Epidermal melanocyte (primary cell): Measurements from ENCODE around the gene UMODL1.
A peak's percentile ranks its signal among the peaks of the same experiment; 100 is the strongest.

Source experiments
- DNase-seq: peaks from one replicate; pipeline ENCODE4 v3.0.0; 2011; ENCODE audit warnings: low spot score; ENCODE audit not compliant: insufficient read length

The UMODL1 gene

DNA sequence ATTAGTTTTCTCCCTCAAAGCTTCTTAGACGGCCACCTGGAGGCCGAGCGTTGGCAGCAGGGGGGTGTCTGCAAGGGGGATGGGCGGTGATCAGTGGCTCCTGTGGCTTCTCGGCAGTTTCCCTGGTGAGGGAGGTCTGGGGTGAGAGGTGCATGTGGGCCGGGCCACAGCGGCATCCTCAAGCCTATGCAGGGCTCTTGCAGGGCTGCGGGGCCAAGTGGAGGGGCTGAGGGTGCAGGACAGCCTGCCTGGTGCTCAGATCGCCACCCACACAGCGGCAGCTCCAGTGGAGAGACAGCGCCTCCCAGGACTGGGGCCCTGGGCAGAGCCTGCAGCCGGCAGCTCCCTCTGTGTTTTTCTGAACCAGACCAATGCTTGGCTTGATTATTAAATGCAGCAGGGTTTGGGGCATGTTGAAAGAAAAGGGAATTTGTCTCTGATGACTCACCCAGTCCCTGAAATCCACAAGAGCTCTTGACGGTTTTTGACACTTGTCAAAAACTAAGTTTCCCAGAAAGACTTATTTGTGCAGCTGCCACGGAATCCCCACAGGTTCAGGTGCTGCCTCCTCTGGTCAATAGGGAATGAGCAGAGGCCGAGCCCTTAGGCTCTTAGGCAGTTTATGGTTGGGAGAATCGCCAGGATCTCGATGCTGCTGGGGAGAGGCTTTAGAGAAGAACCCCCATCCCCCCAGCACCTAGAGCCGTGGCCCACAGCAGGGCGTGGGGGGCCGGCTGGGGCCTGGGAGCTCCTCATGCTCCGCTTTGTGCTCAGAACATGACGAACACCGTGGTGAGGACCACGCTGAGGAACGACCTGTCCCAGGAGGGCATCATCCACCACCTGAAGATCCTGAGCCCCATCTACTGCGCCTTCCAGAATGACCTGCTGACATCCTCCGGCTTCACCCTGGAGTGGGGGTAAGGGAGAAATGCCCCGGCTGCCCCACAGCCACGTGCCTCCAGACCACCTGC, 54.7 kb downstream of the UMODL1 start:
- no peak for DNase-seq

DNA sequence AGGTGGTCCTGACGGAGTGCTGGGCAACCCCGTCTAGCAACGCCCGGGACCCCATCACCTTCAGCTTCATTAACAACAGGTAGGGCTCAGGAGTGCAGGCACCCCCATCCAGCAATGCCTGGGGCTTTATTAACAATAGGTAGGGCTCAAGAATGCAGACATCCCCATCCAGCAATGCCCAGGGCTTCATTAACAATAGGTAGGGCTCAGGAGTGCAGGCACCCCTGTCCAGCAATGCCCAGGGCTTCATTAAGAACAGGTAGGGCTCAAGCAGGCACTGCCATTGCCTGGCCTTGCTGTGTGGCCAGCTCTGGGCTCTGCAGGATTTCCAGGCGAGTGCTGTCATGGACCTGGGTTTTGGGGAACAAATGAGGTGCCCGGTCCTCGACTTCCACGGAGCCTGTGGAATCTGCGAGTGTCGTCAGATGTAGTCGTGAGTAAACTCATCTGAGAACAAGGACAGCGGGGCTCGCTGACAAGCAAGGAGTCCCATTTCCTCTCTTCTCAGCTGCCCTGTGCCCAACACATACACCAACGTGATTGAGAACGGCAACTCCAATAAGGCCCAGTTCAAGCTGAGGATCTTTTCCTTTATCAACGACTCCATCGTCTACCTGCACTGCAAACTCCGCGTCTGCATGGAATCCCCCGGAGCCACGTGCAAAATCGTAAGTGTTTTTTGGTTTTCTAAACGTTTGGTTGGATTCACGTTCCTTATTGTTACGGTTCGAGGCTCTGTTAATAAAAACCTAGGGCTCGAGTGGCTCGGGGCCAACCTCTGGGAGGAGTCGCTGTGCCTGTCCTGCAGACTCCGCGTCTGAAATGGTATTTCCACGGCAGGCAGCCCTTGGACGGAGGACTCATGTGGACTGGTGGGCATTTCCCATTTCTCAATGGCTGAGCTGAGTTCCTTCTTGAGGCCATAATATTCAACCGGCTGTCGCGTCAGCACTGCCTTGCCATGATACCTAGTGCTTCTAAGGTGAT, 56.3 kb downstream of the UMODL1 start:
- no peak for DNase-seq

DNA sequence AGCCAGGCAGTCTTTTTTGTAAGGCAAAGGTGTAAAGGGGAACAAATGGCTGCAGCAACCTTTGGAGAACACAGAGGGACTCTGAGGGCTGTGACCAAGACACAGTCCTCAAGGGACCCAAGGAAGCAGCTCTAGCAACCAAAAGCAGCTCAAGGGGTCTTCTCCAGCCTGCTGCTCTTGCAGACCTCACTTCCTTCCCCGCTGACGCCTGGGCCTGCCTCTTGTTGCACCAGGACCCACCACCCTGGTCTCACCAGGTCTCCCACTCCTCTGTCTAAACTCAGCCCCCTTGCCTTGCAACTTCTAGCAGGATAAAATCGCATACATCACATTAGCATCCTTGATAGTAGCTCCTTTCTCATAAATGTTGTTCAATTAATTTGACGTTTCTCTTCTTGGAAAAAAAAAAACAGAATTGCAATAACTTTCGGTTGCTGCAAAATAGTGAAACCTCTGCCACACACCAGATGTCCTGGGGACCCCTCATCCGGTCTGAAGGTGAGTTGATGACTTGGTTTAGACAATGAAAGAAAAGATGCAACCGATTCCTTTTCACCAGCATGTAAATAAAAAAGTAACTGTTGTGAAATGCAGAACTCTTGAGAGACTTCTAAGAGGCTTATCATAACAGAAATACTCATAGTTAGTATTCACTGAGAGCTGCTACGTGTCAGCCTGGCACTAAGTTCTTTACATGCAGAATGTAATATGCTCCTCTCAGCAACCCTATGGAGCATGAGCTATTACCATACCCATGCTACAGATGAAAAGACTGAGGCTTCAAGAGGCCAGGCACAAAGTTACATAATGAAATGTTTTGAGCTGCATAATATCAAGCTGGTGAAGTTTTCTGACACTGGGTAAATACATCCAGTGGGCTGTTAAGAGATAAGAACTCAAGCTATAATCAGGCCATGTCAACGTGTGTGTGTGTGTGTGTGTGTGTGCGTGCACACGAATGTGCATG, 58.5 kb downstream of the UMODL1 start:
- no peak for DNase-seq

DNA sequence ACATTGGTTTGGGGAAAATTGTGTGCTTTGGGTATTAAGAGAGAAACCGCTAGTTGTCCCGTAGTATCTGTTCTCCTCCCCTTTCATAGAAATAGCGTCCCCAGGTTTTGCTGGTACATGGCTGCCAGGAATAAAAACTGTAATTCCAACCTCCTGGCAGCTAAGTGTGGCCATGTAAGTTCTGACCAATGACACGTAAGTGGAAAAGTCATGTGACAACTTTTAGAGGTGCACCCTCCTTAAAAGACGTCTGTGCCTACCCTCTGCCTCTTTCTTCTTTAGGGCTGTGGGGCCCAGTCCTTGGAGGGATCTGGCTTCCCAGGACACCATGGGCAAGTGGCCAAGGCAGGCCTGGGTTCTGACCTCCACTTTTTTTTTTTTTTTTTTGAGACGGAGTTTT, 59.3 kb downstream of the UMODL1 start:
- no peak for DNase-seq

DNA sequence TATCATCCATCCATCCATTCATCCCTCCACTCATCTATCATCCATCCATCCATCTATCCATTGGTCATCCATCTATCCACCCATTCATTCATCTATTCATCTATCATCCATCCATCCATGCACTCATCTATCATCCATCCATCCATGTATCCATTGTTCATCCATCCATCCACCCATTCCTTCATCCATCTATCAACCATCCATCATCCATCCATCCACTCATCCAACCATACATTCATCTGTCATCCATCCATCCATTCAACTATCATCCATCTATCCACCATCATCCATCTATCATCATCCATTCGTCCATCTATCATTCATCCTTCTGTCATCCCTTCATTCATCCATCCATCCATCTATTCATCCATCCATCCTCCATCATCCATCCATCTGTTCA, 61.1 kb downstream of the UMODL1 start:
- no peak for DNase-seq

DNA sequence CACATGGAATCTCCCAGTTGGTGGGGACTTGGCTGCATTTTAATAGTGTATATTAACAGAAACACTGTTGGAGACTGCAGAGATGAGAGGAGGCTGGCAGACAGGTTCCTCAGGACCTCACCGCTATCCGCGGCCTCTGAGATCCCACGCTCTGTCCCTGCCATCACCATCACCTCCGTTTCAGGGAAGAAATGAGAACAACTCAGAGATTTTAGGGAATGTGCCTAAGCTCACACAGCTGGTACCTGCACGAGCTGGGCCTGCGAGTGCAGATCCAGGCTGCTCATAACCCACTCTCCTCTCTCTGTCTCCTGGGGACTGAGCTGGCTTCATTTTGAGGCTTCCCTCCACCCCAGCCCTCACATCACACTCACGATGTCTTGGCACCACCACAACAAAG, 62.0 kb downstream of the UMODL1 start:
- no peak for DNase-seq

DNA sequence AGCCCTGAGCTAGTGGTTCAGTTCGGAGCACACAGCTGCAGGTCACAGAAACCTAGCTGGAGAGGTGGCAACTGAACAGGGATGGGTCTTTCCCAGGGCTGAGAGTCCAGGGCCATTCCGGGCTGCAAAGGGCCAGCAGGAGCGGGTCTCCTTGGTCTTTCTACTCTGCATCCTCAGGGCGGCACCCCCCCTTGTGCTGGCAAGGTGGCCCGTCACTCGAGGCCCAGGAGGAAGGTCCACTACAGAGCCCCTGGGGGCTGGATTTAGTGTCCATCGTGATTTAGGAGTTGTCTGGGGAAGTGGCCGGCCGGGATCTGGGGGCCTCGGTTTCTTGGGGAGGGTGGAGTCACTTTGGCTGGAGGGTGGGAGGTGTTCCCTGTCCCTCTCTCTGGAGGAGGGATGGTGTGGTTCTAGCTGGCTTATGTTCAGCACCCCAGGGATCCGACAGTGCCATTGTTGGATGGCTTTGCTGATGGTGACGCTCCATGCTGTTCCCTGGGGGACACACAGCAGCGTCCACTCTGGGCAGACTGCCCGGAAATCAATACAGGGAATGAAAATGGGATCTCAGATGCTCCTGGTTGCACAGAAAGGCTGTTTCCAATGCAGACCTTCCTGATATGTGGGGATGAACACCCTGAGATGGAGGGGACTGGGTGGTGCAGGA, 64.4 kb downstream of the UMODL1 start:
- DNase-seq: no peak

DNA sequence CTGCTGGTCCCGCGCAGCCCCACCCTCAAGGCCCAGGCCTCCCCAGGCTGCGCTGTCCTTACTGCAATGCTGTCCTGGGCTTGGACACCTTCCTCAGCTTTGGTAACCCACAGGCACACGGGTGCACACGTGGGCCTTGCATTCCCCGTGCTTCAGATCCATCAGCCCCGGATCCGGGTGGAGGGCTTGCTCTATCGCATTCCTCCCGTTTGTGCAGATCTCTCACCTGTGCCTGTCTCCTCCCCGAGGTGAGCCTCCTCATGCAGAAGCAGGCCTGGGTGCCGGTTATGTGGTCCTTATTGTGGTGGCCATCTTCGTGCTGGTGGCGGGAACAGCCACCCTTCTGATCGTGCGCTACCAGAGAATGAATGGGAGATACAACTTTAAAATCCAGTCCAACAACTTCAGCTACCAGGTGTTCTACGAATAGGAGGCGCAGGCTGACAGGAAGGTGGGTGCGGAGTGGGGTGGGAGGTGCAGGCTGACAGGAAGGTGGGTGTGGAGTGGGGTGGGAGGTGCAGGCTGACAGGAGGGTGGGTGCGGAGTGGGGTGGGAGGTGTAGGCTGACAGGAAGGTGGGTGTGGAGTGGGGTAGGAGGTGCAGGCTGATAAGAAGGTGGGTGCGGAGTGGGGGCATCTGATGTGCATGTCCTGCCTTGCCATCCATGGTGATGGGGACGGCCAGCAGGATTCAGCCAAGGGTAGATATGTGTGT, 66.2 kb downstream of the UMODL1 start:
- no peak for DNase-seq

DNA sequence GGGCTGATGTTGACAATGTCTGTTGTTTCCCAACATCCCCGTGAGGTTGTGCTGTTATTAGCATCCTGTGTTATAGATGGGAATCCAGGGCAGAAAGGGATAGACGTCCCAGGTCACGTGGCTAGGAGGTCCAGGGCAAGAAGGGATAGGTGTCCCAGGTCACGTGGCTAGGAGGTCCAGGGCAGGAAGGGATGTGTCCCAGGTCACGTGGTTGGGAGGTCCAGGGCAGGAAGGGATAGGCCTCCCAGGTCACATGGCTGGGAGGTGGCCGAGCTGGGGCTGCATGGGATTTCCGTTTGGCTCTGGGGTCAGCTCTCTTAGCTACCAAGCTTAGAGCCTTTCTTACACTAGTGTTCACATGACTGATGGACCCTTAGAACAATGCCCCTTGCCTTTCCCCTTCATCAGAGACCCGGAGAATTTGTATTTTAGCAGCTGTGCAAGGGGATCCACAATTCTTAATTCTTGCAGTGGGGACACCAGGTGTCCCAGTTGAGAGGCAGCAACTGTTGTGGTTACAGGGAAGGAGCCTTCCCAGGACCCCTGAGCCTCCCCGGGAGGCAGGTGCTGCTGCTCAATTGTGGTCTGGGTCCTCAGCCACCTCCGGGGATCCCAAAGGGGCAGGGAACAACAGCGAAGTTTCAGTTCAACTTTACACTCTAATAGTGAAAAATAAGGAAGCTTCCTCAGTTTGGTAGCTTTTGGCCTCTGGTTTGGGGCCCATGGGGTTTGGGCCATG, 69.2 kb downstream of the UMODL1 start:
- DNase-seq: no peak

DNA sequence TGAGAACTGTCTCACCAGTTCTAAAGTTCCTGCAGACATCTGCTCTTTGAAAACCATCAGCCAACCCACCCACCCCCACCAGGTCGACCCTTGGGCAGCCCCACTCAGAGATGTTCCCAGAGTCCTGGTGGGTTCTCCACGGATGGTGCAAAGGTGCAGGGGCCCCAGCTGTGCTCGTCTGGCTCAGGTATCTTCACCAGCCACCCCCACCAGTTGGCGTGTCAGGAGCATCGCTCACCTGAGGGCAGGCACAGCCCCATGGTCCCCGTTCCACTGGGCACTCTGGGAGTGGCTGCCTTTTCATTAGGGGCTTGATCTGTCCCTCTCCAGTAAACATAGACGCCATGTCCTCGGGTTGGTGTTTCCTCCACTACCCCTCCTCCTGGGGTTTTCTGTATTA, 70.5 kb downstream of the UMODL1 start:
- no peak for DNase-seq

DNA sequence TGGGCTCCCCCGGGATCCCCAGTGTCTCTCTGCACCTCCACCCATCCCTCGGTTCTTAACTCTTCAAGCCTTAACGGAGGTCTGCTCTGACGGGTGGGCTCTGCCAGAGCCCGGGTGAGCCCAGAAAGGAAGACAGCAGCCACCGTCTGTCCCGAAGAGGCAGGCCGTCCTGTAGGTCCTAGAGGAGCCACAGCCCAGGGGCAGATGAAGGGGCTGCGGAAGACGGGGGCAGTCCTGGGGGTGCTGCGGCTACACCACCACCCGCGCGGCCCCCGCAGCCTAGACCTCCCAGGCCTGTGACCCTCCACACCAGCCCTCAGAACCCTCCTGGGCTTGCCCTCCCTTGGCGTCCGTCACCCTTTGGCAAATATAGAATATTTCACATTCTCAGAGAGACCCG, 71.0 kb downstream of the UMODL1 start:
- DNase-seq: no peak

DNA sequence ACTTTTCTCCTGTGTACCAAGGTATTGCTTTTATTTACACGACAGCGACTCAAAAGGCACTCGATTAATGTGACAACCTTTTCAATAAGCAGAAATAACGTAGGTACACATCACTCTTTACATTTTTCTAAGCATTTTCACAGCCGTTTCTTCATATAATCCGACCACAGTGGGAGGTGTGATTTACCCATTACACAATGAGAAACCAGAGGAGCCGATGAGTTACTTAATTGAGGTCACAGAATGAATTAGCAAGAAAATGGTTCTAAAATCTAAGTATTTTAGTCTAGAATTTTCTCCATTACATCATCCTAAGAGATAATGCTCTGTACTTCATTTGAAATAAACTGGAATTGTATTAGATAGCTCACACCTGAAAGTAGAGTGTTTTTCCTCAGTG, 71.5 kb downstream of the UMODL1 start:
- DNase-seq: no peak

DNA sequence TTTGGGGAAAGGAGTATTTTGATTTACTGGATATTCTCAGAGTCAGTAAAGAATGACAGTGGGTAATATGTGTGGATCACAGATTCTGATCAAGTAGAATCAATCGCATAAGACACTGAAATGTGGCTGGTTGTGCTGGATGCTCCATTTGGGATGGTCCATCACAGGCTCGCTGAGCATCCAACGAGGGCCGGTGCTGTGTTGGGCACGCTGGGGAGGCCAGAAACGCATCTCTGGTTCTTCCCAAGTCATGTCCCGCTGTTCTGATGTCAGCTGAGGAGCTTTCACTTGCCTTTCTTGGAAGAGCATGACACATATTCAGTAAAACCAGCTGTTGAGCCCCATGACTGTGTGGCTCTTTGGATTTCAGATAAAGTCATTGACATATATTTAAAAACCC, 72.0 kb downstream of the UMODL1 start:
- DNase-seq: no peak

DNA sequence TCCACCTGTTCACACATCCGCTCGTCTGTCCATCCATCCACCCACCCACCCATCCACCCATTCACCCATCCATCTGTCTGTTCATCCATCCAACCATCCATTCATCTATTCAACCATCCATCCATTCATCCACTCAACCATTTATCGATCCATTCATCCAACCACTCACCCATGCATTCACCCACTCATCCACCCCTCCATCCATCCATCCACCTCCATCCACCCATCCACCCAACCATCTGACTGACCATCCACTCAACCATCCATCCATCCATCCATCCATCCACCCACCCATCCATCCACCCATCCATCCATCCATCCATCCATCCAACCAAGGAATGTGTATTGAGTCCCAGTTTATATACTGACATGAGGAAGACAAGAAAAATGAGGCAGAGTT, 73.1 kb downstream of the UMODL1 start:
- no peak for DNase-seq

DNA sequence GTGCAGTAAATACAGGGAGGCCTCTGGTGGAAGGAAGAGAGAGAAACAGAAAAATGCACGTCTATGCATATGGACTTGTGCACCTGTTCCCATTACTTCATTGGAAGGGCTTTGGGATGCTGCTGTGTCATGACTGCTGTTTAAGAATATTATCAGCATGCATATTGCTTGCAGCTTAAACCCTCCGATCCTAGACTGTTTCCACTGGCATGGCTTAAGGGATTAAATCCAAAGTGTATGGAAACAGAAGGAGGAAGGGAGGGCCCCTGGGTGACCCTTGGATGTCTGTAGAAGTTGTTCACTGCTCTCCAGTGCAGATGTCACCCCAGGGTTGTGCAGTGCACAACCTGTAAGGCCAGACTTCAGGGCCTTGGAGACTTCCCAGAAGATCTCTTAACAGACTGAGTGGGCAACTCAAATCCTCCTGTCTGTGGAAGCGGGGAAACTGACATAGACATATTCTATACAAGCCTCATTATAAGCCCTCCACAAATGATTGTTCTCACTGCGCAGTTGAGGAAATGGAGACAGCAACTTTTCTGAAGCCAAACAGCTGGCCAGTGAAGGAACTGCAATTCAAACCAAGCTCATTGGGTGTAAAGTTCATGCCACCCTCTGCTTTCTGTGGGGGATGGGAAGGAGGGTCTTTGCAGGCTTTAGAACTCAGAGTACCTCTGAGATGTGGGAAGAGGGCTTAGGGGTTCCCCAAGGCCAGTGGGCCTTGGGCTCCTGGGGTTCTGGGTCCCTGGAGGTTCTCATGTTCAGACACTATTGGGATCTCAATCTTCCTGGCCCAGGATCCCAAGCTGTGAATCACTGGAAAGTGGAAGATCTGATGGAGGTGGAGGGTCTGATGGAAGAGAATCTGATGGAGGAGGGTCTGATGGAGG, 73.8 kb downstream of the UMODL1 start:
- DNase-seq: no peak

DNA sequence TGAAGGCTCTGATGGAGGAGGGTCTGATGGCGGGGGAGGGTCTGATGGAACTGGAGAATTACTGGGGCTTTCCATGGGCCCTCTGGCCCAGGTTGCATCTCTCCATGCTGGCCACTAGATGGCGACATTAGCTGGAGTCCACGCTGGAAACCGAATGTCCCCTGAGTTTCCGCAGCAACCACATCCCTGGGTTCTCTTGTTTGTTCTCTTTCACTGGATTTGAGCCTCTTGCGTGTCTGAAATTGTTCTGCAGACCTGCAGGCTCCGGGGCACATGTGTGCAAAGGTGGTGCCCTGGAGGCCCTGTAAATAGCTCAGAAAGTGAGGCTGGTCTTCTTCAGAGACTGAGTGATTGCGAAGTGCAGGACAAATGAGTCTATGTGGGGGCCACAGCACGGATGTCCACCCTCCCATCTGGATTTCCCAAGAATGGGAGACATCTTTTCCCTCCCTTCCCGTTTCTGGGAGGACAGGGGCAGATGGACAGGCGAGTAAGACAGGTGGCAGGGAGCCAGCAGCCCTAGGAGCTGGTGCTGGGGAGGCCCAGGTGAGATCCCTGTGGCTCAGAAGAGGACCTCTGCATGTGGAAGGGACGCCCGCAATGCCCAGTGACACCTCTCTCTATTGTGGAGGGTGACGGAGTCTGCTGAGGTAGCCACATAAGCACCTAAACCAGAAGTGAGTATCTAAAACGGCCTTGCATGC, 74.6 kb downstream of the UMODL1 start:
- peak; percentile 96 for DNase-seq

DNA sequence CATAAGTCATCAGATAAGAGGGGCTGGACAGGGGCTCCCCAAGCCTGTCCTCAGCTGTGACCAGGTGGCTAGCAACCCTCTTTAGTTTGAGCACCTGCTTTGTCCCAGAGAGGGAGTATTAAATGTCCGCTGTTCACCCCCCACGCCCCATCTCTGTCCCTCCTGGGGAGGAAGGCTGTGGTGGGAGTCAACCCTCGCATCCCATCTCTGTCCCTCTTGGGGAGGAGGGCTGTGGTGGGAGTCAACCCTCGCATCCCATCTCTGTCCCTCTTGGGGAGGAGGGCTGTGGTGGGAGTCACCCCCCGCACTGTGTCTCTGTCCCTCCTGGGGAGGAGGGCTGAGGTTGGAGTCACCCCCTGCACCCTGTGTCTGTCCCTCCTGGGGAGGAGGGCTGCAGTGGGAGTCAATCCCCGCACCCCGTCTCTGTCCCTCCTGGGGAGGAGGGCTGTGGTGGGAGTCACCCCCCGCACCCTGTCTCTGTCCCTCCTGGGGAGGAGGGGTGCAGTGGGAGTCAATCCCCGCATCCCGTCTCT, 75.2 kb downstream of the UMODL1 start:
- no peak for DNase-seq
